Tibial artery (tissue), 4 donors: Measurements from ENCODE around the gene PIGU.
A peak's percentile ranks its signal among the peaks of the same experiment; 100 is the strongest.

Experiments
- DNase-seq, 2 donors: peaks; one replicate each; pipeline ENCODE4 v3.0.0-alpha.2; 2019
- H3K27ac ChIP-seq, 2 donors: fragments of 200-600 bp; sonication (generic) in 1 of 2; 1 replicate in 1 of 2; 2 replicates in 1 of 2; pipeline ENCODE4 v1.5.1; 2018 to 2019; ENCODE audit warnings: mild to moderate bottlenecking in 1 of 2
- H3K27me3 ChIP-seq, 2 donors: fragments of 200-600 bp; sonication (generic) in 1 of 2; one replicate each; pipeline versions ENCODE4 v1.5.1 to v1.6.0; 2016 to 2019
- H3K36me3 ChIP-seq, 3 donors: fragments of 200-600 bp; sonication (generic) in 2 of 3; one replicate each; pipeline ENCODE4 v1.5.1; 2016 to 2019; ENCODE audit warnings: mild to moderate bottlenecking in 2 of 3
- H3K4me1 ChIP-seq, 4 donors: fragments of 200-600 bp; sonication (generic) in 2 of 4; 1 replicate in 3 of 4; 2 replicates in 1 of 4; pipeline ENCODE4 v1.5.1; 2016 to 2019
- H3K4me3 ChIP-seq, 2 donors: fragments of 200-600 bp; sonication (generic) in 1 of 2; 1 replicate in 1 of 2; 2 replicates in 1 of 2; pipeline ENCODE4 v1.5.1; 2018 to 2019; ENCODE audit warnings: mild to moderate bottlenecking in 2 of 2
- H3K9me3 ChIP-seq, 3 donors: fragments of 200-600 bp; sonication (generic) in 1 of 3; one replicate each; pipeline ENCODE4 v1.5.1; 2016 to 2019
- CTCF ChIP-seq, 2 experiments: fragments of 200-600 bp in 1 of 2; fragments of 450-650 bp in 1 of 2; IDR thresholded peaks; one replicate each; pipeline ENCODE4 v1.5.1; 2017 to 2019; ENCODE audit warnings: antibody characterized with exemption in 2 of 2, mild to moderate bottlenecking in 1 of 2, moderate library complexity in 1 of 2
- intact Hi-C: fragments of 100-400 bp; cut with DNase I; formaldehyde crosslinking; loops from one replicate; pipeline ENCODE4 v1.15.0; 2023; ENCODE audit warnings: low total_unique reads

The PIGU gene

GRCh38 chr20:34538671-34539123 is 138.2 kb downstream of the PIGU start:
- Histone ChIP-seq H3K4me1 (no peaks in the 10 kb centered on the region), H3K27ac (no peak overlapping the region), H3K4me3 (no peak overlapping the region), H3K9me3 (no peaks in the 10 kb centered on the region), H3K36me3 (peaks cover 64 to 86% (median 77%) of the 10 kb centered on the region in 3 donors), H3K27me3 (no peaks in the 10 kb centered on the region)
- peak in 1 of 2 donors; percentile 52 for DNase-seq
- peak; percentile 59 to 61 for TF ChIP-seq CTCF (IDR thresholded peaks at IDR 0.05)
- intact Hi-C loops: no loop called here

- intact Hi-C loops: no loop called here
- H3K4me1 ChIP-seq: no peaks in the 10 kb centered on the region
- no peak for DNase-seq
- H3K27ac ChIP-seq: no peak overlapping the region
- no peak for TF ChIP-seq CTCF (IDR thresholded peaks at IDR 0.05)
- no peaks in the 10 kb centered on the region for H3K9me3 ChIP-seq
- H3K36me3 ChIP-seq: peaks cover 74 to 94% (median 87%) of the 10 kb centered on the region in 3 donors
- no peaks in the 10 kb centered on the region for H3K27me3 ChIP-seq
- H3K4me3 ChIP-seq: no peak overlapping the region
Measured at GRCh38 chr20:34537651-34538050, 139.2 kb downstream of the PIGU start.

- H3K4me3 ChIP-seq: no peak overlapping the region
- H3K4me1 ChIP-seq: no peaks in the 10 kb centered on the region
- H3K27ac ChIP-seq: no peak overlapping the region
- no peaks in the 10 kb centered on the region for H3K27me3 ChIP-seq
- intact Hi-C loops: no loop called here
- TF ChIP-seq CTCF (IDR thresholded peaks at IDR 0.05): peak; percentile 12 to 15
- H3K9me3 ChIP-seq: no peaks in the 10 kb centered on the region
- peaks cover 74 to 95% (median 94%) of the 10 kb centered on the region in 3 donors for H3K36me3 ChIP-seq
- DNase-seq: peak in 1 of 2 donors; percentile 37
Measured at GRCh38 chr20:34536798-34537394, 140.0 kb downstream of the PIGU start.

DNA sequence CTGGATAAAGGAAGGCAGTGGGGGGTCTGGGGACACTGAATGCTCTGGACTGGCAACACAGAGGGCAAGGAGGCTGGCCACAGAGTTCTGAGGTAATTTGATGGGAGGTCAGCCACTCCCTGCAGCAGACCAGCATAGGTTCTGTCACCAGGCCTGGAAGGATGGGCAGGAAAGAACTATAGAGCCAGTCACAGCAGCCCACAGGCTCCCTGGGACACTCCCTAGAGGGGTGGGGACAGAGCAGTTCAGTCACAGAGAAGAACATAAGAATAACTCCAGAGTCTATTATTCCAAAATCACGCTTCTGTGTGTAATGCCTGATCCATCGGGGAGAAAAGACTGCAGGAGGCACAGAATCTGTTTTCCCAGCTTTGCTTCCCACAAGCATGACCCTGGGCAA is 141.0 kb downstream of the PIGU start:
- no peak for DNase-seq
- TF ChIP-seq CTCF (IDR thresholded peaks at IDR 0.05): no peak
- Histone ChIP-seq H3K27me3 (no peaks in the 10 kb centered on the region), H3K4me1 (no peaks in the 10 kb centered on the region), H3K27ac (no peak overlapping the region), H3K9me3 (no peaks in the 10 kb centered on the region), H3K36me3 (peaks cover 63 to 94% (median 88%) of the 10 kb centered on the region in 3 donors), H3K4me3 (no peak overlapping the region)
- intact Hi-C loops: no loop called here

- TF ChIP-seq CTCF (IDR thresholded peaks at IDR 0.05): no peak
- Histone ChIP-seq H3K36me3 (peaks cover 58 to 94% (median 87%) of the 10 kb centered on the region in 3 donors), H3K4me1 (no peaks in the 10 kb centered on the region), H3K9me3 (no peaks in the 10 kb centered on the region), H3K27ac (no peak overlapping the region), H3K4me3 (no peak overlapping the region), H3K27me3 (no peaks in the 10 kb centered on the region)
- DNase-seq: no peak
- intact Hi-C loops: no loop called here
Measured at GRCh38 chr20:34535301-34535840, 141.5 kb downstream of the PIGU start.
